Glutamatergic neuron (in vitro differentiated cells): ENCODE measurements around the gene PSMB1. TPM values are rescaled to one million over a fixed set of nuclear protein-coding genes. Genes with fewer than 3 reads are reported as not detected.

Experiments
- DNase-seq: peaks from one replicate; pipeline ENCODE4 v3.0.0; 2022
- H3K27ac Mint-ChIP-seq: one replicate; pipeline ENCODE4 v1.8.0; 2020; ENCODE audit warnings: mild to moderate bottlenecking, mixed read lengths, inconsistent platforms; ENCODE audit not compliant: unreplicated experiment
- H3K27me3 Mint-ChIP-seq: one replicate; pipeline ENCODE4 v1.8.0; 2020; ENCODE audit warnings: mild to moderate bottlenecking, moderate library complexity, mixed read lengths, inconsistent platforms; ENCODE audit not compliant: unreplicated experiment
- H3K36me3 Mint-ChIP-seq: one replicate; pipeline ENCODE4 v1.8.0; 2020; ENCODE audit warnings: mild to moderate bottlenecking, mixed read lengths, inconsistent platforms; ENCODE audit not compliant: unreplicated experiment
- H3K4me1 Mint-ChIP-seq: one replicate; pipeline ENCODE4 v1.8.0; 2020; ENCODE audit warnings: mild to moderate bottlenecking, low read depth, mixed read lengths, inconsistent platforms; ENCODE audit not compliant: unreplicated experiment
- H3K4me3 Mint-ChIP-seq: one replicate; pipeline ENCODE4 v1.8.0; 2020; ENCODE audit warnings: mild to moderate bottlenecking, mixed read lengths, inconsistent platforms; ENCODE audit not compliant: unreplicated experiment
- H3K9me3 Mint-ChIP-seq: one replicate; pipeline ENCODE4 v1.8.0; 2020; ENCODE audit warnings: mild to moderate bottlenecking, moderate library complexity, mixed read lengths, inconsistent platforms; ENCODE audit not compliant: unreplicated experiment
- CTCF ChIP-seq: fragments of 200-600 bp; sonication (generic); IDR thresholded peaks from one replicate; pipeline ENCODE4 v1.5.0; 2021; ENCODE audit not compliant: partially characterized antibody, unreplicated experiment
- total RNA-seq: library from RNA; stranded (reverse); fragmentation: NEBNext Ultra II Directional; extraction: Animal tissue kit (Norgen Biotek cat#: 25700); gene quantifications from one replicate; pipeline ENCODE4 v1.2.1, GENCODE V29; 2021; ENCODE audit not compliant: unreplicated experiment

PSMB1 gene
- total RNA-seq, 1 donor from 2014 or later: 149 TPM

- no peak overlapping the region for H3K4me3 Mint-ChIP-seq
- peaks cover 4% of the 10 kb centered on the region for H3K9me3 Mint-ChIP-seq
- no peak for TF ChIP-seq CTCF
- DNase-seq: no peak
- H3K27me3 Mint-ChIP-seq: peaks cover 2% of the 10 kb centered on the region
- H3K36me3 Mint-ChIP-seq: peaks cover 5% of the 10 kb centered on the region
- peaks cover 19% of the 10 kb centered on the region for H3K4me1 Mint-ChIP-seq
- H3K27ac Mint-ChIP-seq: no peak overlapping the region
These were observed 27.3 kb downstream of the PSMB1 start for GRCh38 chr6:170525795-170526194.

- Mint-ChIP-seq H3K27ac (peak overlapping the region; percentile 36), H3K36me3 (peaks cover 9% of the 10 kb centered on the region), H3K4me1 (peaks cover 19% of the 10 kb centered on the region), H3K27me3 (peaks cover 2% of the 10 kb centered on the region), H3K9me3 (peaks cover 4% of the 10 kb centered on the region), H3K4me3 (peak overlapping the region; percentile 47)
- DNase-seq: peak; percentile 35
- TF ChIP-seq CTCF: no peak
These were observed 29.0 kb downstream of the PSMB1 start for GRCh38 chr6:170524172-170524502.

GRCh38 chr6:170523256-170524171 is 29.6 kb downstream of the PSMB1 start:
- no peak for DNase-seq
- Mint-ChIP-seq H3K27me3 (peaks cover 2% of the 10 kb centered on the region), H3K36me3 (peaks cover 7% of the 10 kb centered on the region), H3K4me1 (peaks cover 19% of the 10 kb centered on the region), H3K27ac (peak overlapping the region; percentile 36), H3K4me3 (peak overlapping the region; percentile 47), H3K9me3 (peaks cover 4% of the 10 kb centered on the region)
- no peak for TF ChIP-seq CTCF

- H3K27ac Mint-ChIP-seq: no peak overlapping the region
- peak; percentile 69 for DNase-seq
- H3K36me3 Mint-ChIP-seq: peaks cover 4% of the 10 kb centered on the region
- peaks cover 4% of the 10 kb centered on the region for H3K9me3 Mint-ChIP-seq
- no peak overlapping the region for H3K4me3 Mint-ChIP-seq
- peaks cover 2% of the 10 kb centered on the region for H3K27me3 Mint-ChIP-seq
- TF ChIP-seq CTCF: peak; percentile 30
- peaks cover 19% of the 10 kb centered on the region for H3K4me1 Mint-ChIP-seq
These were observed 30.4 kb downstream of the PSMB1 start for GRCh38 chr6:170522565-170523183.
